K562 (cell line): ENCODE data around the gene ZNF503. TPM values are rescaled to one million over a fixed set of nuclear protein-coding genes. Genes with fewer than 3 reads are reported as not detected.

Source experiments
- BDP1 ChIP-seq: IDR thresholded peaks from 3 replicates; pipeline ENCODE4 v1.6.1; 2011; ENCODE audit not compliant: insufficient read length, insufficient read depth
- CEBPG ChIP-seq, 3 experiments: fragments of 200-800 bp in 1 of 3; sonication (Bioruptor generic) in 1 of 3; sonication (generic) in 1 of 3; formaldehyde crosslinking in 1 of 3; IDR thresholded peaks in 2 of 3; conservative IDR thresholded peaks in 1 of 3; 2 replicates each; pipeline versions ENCODE4 v1.6.1 to v1.8.0; 2016 to 2022; ENCODE audit warnings: missing compliant biosample characterization in 2 of 3, missing genetic modification characterization in 2 of 3, mild to moderate bottlenecking in 1 of 3, missing genetic modification reagents in 1 of 3
- DPF2 ChIP-seq: fragments of 450-650 bp; IDR thresholded peaks from 2 replicates; pipeline ENCODE4 v1.6.1; 2016
- MAFF ChIP-seq: IDR thresholded peaks from 2 replicates; pipeline ENCODE4 v1.6.1; 2012; ENCODE audit warnings: low read length, improper control_type of control experiment
- MAZ ChIP-seq, 2 experiments: fragments of 450-650 bp in 1 of 2; sonication (generic) in 1 of 2; formaldehyde crosslinking; IDR thresholded peaks in 1 of 2; conservative IDR thresholded peaks in 1 of 2; 2 replicates each; pipeline versions ENCODE4 v1.4.0 to v1.5.0; 2020; ENCODE audit warnings: mild to moderate bottlenecking in 1 of 2, missing genetic modification reagents in 1 of 2
- POLR2AphosphoS2 ChIP-seq: IDR thresholded peaks from 2 replicates; pipeline ENCODE4 v1.6.1; 2012; ENCODE audit warnings: low read length, improper control_type of control experiment
- PRDM10 ChIP-seq: fragments of 450-650 bp; IDR thresholded peaks from 2 replicates; pipeline ENCODE4 v1.6.1; 2018; ENCODE audit not compliant: partially characterized antibody
- TBL1XR1 ChIP-seq, 2 experiments: IDR thresholded peaks; 2 replicates each; pipeline ENCODE4 v1.6.1; 2012; ENCODE audit warnings: improper control_type of control experiment in 2 of 2, low read length in 2 of 2, mild to moderate bottlenecking in 1 of 2
- TOE1 ChIP-seq, 2 experiments: fragments of 450-650 bp in 1 of 2; sonication (generic) in 1 of 2; formaldehyde crosslinking in 1 of 2; IDR thresholded peaks; 2 replicates each; pipeline versions ENCODE4 v1.7.1 to v1.8.0; 2016 to 2022; ENCODE audit warnings: borderline replicate concordance in 2 of 2, mild to moderate bottlenecking in 2 of 2, antibody characterized with exemption in 1 of 2, inconsistent platforms in 1 of 2, low read depth in 1 of 2, missing genetic modification reagents in 1 of 2, moderate library complexity in 1 of 2
- ZNF707 ChIP-seq: fragments of 250-450 bp; sonication (Bioruptor Pico); conservative IDR thresholded peaks from 2 replicates; pipeline ENCODE4 v1.8.0; 2022; ENCODE audit warnings: inconsistent platforms, mild to moderate bottlenecking, moderate library complexity
- ZZZ3 ChIP-seq: fragments of 450-650 bp; IDR thresholded peaks from 2 replicates; pipeline ENCODE4 v1.6.1; 2016; ENCODE audit warnings: antibody characterized with exemption, mild to moderate bottlenecking, moderate library complexity
- polyA plus RNA-seq, 8 experiments: library from polyadenylated mRNA; depleted of rRNA in 4 of 8; stranded (reverse) in 5 of 8; unstranded in 3 of 8; fragments of >200 nt; fragmentation: Nextera tagmentation in 2 of 8; fragmentation: Illumina TruSeq in 1 of 8; extraction: Ambion mirVana in 2 of 8; extraction: Trizol in 1 of 8; gene quantifications; 2 replicates each; pipeline versions ENCODE4 v1.2.1 to v1.2.3, GENCODE V29; 2011 to 2014; ENCODE audit warnings: inconsistent platforms in 1 of 8, missing spikeins in 1 of 8
- total RNA-seq, 7 experiments: library from RNA; depleted of rRNA in 6 of 7; stranded (reverse); fragments of >200 nt in 6 of 7; fragmentation: Illumina TruSeq in 2 of 7; extraction: Trizol in 2 of 7; gene quantifications; 2 replicates each; pipeline versions ENCODE4 v1.2.1 to v1.2.3, GENCODE V29; 2011 to 2021; ENCODE audit warnings: low replicate concordance in 1 of 7
- TF ChIP-seq, protein P1 (sequence below): sonication (generic); formaldehyde crosslinking; IDR thresholded peaks from 2 replicates; pipeline ENCODE4 v1.8.0; 2022; ENCODE audit warnings: mild to moderate bottlenecking, missing genetic modification reagents
- TF ChIP-seq, protein P2 (sequence below): fragments of 450-650 bp; formaldehyde crosslinking; IDR thresholded peaks from 2 replicates; pipeline ENCODE4 v1.4.0; 2020; ENCODE audit warnings: mild to moderate bottlenecking
- TF ChIP-seq, protein P3 (sequence below), 2 experiments: IDR thresholded peaks; 2 replicates each; pipeline ENCODE4 v1.6.1; 2011; ENCODE audit warnings: borderline replicate concordance in 1 of 2, control low read depth in 1 of 2, low read depth in 1 of 2, low read length in 1 of 2, mild to moderate bottlenecking in 1 of 2, mixed read lengths in 1 of 2, moderate library complexity in 1 of 2; ENCODE audit not compliant: insufficient read depth in 1 of 2, insufficient read length in 1 of 2, poor library complexity in 1 of 2, severe bottlenecking in 1 of 2; ENCODE audit errors: extremely low read depth in 1 of 2

Gene ZNF503
- total and polyA plus RNA-seq, 9 of the 15 experiments (the other 6 are each of a cell fraction or from before 2014, with no cell fraction given), result not detected

GRCh38 chr10:75401569-75402485, at the start of gene ZNF503 (continued):
- TF ChIP-seq, protein P1, sequence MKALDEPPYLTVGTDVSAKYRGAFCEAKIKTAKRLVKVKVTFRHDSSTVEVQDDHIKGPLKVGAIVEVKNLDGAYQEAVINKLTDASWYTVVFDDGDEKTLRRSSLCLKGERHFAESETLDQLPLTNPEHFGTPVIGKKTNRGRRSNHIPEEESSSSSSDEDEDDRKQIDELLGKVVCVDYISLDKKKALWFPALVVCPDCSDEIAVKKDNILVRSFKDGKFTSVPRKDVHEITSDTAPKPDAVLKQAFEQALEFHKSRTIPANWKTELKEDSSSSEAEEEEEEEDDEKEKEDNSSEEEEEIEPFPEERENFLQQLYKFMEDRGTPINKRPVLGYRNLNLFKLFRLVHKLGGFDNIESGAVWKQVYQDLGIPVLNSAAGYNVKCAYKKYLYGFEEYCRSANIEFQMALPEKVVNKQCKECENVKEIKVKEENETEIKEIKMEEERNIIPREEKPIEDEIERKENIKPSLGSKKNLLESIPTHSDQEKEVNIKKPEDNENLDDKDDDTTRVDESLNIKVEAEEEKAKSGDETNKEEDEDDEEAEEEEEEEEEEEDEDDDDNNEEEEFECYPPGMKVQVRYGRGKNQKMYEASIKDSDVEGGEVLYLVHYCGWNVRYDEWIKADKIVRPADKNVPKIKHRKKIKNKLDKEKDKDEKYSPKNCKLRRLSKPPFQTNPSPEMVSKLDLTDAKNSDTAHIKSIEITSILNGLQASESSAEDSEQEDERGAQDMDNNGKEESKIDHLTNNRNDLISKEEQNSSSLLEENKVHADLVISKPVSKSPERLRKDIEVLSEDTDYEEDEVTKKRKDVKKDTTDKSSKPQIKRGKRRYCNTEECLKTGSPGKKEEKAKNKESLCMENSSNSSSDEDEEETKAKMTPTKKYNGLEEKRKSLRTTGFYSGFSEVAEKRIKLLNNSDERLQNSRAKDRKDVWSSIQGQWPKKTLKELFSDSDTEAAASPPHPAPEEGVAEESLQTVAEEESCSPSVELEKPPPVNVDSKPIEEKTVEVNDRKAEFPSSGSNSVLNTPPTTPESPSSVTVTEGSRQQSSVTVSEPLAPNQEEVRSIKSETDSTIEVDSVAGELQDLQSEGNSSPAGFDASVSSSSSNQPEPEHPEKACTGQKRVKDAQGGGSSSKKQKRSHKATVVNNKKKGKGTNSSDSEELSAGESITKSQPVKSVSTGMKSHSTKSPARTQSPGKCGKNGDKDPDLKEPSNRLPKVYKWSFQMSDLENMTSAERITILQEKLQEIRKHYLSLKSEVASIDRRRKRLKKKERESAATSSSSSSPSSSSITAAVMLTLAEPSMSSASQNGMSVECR, result no peak
- no peak for TF ChIP-seq DPF2
- no peak for TF ChIP-seq CEBPG (CRISPR knock-in tag; IDR thresholded peaks at IDR 0.05)
- TF ChIP-seq CEBPG (tag; conservative IDR thresholded peaks at IDR 0.05 in 1 of 2, IDR thresholded peaks at IDR 0.05 in 1 of 2), result no peak
- TF ChIP-seq PRDM10, result no peak
- TF ChIP-seq ZZZ3, result no peak
- TF ChIP-seq MAZ (CRISPR knock-in tag; conservative IDR thresholded peaks at IDR 0.05 in 1 of 2, IDR thresholded peaks at IDR 0.05 in 1 of 2), result peak; percentile 45 to 66; a peak in 2 of 4 replicates
- TF ChIP-seq TOE1 (IDR thresholded peaks at IDR 0.05; ENCODE audit: borderline replicate concordance), result 0 out of 2 replicates have a peak, but pooled peaks have one; percentile 40
- TF ChIP-seq TOE1 (CRISPR knock-in tag; IDR thresholded peaks at IDR 0.05; ENCODE audit: borderline replicate concordance, low read depth), result no peak
- no peak for TF ChIP-seq TBL1XR1 (IDR thresholded peaks at IDR 0.05; ENCODE audit: low read length in 2 of 2)
- no peak for TF ChIP-seq ZNF707 (CRISPR knock-in tag)
- TF ChIP-seq BDP1, result no peak
- TF ChIP-seq, protein P2, sequence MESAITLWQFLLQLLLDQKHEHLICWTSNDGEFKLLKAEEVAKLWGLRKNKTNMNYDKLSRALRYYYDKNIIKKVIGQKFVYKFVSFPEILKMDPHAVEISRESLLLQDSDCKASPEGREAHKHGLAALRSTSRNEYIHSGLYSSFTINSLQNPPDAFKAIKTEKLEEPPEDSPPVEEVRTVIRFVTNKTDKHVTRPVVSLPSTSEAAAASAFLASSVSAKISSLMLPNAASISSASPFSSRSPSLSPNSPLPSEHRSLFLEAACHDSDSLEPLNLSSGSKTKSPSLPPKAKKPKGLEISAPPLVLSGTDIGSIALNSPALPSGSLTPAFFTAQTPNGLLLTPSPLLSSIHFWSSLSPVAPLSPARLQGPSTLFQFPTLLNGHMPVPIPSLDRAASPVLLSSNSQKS, result no peak
- TF ChIP-seq POLR2AphosphoS2, result no peak
- TF ChIP-seq, protein P3, sequence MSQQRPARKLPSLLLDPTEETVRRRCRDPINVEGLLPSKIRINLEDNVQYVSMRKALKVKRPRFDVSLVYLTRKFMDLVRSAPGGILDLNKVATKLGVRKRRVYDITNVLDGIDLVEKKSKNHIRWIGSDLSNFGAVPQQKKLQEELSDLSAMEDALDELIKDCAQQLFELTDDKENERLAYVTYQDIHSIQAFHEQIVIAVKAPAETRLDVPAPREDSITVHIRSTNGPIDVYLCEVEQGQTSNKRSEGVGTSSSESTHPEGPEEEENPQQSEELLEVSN (IDR thresholded peaks at IDR 0.05; ENCODE audit: borderline replicate concordance in 1 of 2, extremely low read depth in 1 of 2, insufficient read depth in 1 of 2, insufficient read length in 1 of 2, low read depth in 1 of 2, low read length in 1 of 2, poor library complexity in 1 of 2, severe bottlenecking in 1 of 2), result peak; percentile 35 to 77
- no peak for TF ChIP-seq MAFF
